Epithelial cell of esophagus (primary cell): ENCODE measurements around the gene MTREX.
A peak's percentile ranks its signal among the peaks of the same experiment; 100 is the strongest.

ENCODE experiments used
- DNase-seq: peaks from one replicate; pipeline ENCODE4 v3.0.0; 2010; ENCODE audit warnings: low read depth
- H3K4me3 ChIP-seq: 2 replicates; pipeline ENCODE4 v1.5.1; 2011; ENCODE audit warnings: mild to moderate bottlenecking, low read length, control low read depth
- CTCF ChIP-seq: IDR thresholded peaks from 2 replicates; pipeline ENCODE4 v1.5.1; 2011; ENCODE audit warnings: low read depth, mild to moderate bottlenecking, low read length, control low read depth, inconsistent platforms; ENCODE audit not compliant: insufficient read depth; ENCODE audit errors: missing control alignments

The MTREX gene

GRCh38 chr5:55418994-55419968, 111.5 kb downstream of the MTREX start:
- no peak for TF ChIP-seq CTCF
- DNase-seq = no peak
- H3K4me3 ChIP-seq = no peak overlapping the region

GRCh38 chr5:55421074-55421529, 113.3 kb downstream of the MTREX start:
- TF ChIP-seq CTCF = no peak
- H3K4me3 ChIP-seq = no peak overlapping the region
- DNase-seq = peak; percentile 60

- no peak for TF ChIP-seq CTCF
- DNase-seq = no peak
- H3K4me3 ChIP-seq = no peak overlapping the region
Measured at GRCh38 chr5:55426455-55426854, 118.7 kb downstream of the MTREX start.

GRCh38 chr5:55427157-55427556, 119.4 kb downstream of the MTREX start:
- no peak for TF ChIP-seq CTCF
- no peak for DNase-seq
- no peak overlapping the region for H3K4me3 ChIP-seq

- no peak for DNase-seq
- no peak for TF ChIP-seq CTCF
- H3K4me3 ChIP-seq = no peak overlapping the region
Measured at GRCh38 chr5:55429221-55429612, 121.4 kb downstream of the MTREX start.

GRCh38 chr5:55429613-55430253, 121.9 kb downstream of the MTREX start:
- no peak for DNase-seq
- no peak for TF ChIP-seq CTCF
- H3K4me3 ChIP-seq = no peak overlapping the region
